Lower leg skin (tissue), 4 donors: ENCODE results near the gene CDKN2B-AS1. TPM values are rescaled to one million over a fixed set of nuclear protein-coding genes. Genes with fewer than 3 reads are reported as not detected.

Experiments
- DNase-seq, 2 donors: peaks; one replicate each; pipeline ENCODE4 v3.0.0-alpha.2; 2019; ENCODE audit warnings: low spot score in 2 of 2
- H3K4me3 ChIP-seq: fragments of 200-600 bp; sonication (generic); 2 replicates; pipeline ENCODE4 v1.5.1; 2017; ENCODE audit warnings: mild to moderate bottlenecking, low read depth; ENCODE audit not compliant: poor library complexity, severe bottlenecking
- CTCF ChIP-seq, 3 donors: fragments of 450-650 bp; IDR thresholded peaks; one replicate each; pipeline ENCODE4 v1.5.1; 2016; ENCODE audit warnings: antibody characterized with exemption in 3 of 3, mild to moderate bottlenecking in 3 of 3, moderate library complexity in 2 of 3
- POLR2A ChIP-seq, 2 donors: fragments of 450-650 bp; IDR thresholded peaks; one replicate each; pipeline ENCODE4 v1.6.1; 2016 to 2017; ENCODE audit warnings: antibody characterized with exemption in 2 of 2, mild to moderate bottlenecking in 1 of 2, moderate library complexity in 1 of 2
- WGBS, 2 donors: methylation state at CpG; one replicate each; pipeline ENCODE4 v1.1.5; 2018; 5-methylcytosine and 5-hydroxymethylcytosine counted together
- intact Hi-C: fragments of 100-400 bp; cut with DNase I; formaldehyde crosslinking; loops from one replicate; pipeline ENCODE4 v1.15.0; 2023; ENCODE audit warnings: low total_unique reads
- total RNA-seq, 4 donors: library from RNA; depleted of rRNA; stranded (reverse); fragments of >200 nt; gene quantifications; one replicate each; pipeline ENCODE4 v1.1.0, GENCODE V29; 2016

The CDKN2B-AS1 gene
- total RNA-seq, 4 donors from 2014 or later: 0.49 TPM; not detected in 3

GRCh38 chr9:22120159-22120549 is 125.6 kb downstream of the CDKN2B-AS1 start:
- intact Hi-C loops: loop anchor here (10.0 kb wide), 1 partner anchor 305 kb away; no protein-coding TSS in a partner anchor
- TF ChIP-seq POLR2A (IDR thresholded peaks at IDR 0.05): no peak
- TF ChIP-seq CTCF (IDR thresholded peaks at IDR 0.05): no peak
- no peak for DNase-seq
- no peak overlapping the region for H3K4me3 ChIP-seq
- 96 to 97% methylated on average over 1 of the region's 1 CpG for WGBS, 2 donors

- 83 to 88% methylated on average over 1 of the region's 1 CpG for WGBS, 2 donors
- no peak for DNase-seq
- H3K4me3 ChIP-seq: no peak overlapping the region
- TF ChIP-seq POLR2A (IDR thresholded peaks at IDR 0.05): no peak
- intact Hi-C loops: loop anchor here (10.0 kb wide), 1 partner anchor 306 kb away; no protein-coding TSS in a partner anchor
These were observed 126.0 kb downstream of the CDKN2B-AS1 start for GRCh38 chr9:22120595-22120994.

GRCh38 chr9:22124263-22125011 is 129.8 kb downstream of the CDKN2B-AS1 start:
- intact Hi-C loops: loop anchor here (10.0 kb wide), 1 partner anchor 310 kb away; no protein-coding TSS in a partner anchor

DNA sequence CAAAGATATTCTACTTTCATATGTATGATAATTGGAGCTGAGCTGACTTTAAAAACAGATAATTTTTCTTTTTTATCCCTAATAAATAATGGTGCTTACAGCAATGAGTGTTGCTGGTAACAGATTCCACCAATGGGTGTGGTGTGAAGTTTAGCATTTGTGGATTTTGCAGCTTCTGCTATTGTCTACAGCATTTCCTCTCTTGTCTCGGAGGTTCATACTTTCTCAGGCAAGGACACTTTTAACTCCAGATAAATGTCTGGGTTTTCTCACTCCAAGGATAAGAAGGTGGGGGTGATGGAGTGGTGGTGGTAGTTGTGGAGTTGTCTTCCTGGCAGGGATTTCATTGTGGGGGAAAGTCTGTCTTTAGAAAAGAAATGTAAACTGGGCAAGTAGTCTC is 134.5 kb downstream of the CDKN2B-AS1 start:
- DNase-seq: no peak
- intact Hi-C loops: loop anchor here (10.0 kb wide), 1 partner anchor 314 kb away; no protein-coding TSS in a partner anchor
- WGBS, 2 donors: 49 to 50% methylated on average over 1 of the region's 1 CpG
- TF ChIP-seq POLR2A (IDR thresholded peaks at IDR 0.05) (no peak), CTCF (IDR thresholded peaks at IDR 0.05) (no peak)
- no peak overlapping the region for H3K4me3 ChIP-seq

More at GRCh38 chr9:22124263-22125011, 129.8 kb downstream of the CDKN2B-AS1 start:
- DNase-seq: no peak
- TF ChIP-seq CTCF (IDR thresholded peaks at IDR 0.05) (no peak), POLR2A (IDR thresholded peaks at IDR 0.05) (no peak)
- H3K4me3 ChIP-seq: no peak overlapping the region
- WGBS, 2 donors: 45 to 50% methylated on average over 6 of the region's 6 CpGs

- no peak overlapping the region for H3K4me3 ChIP-seq
- WGBS, 2 donors: 89 to 91% methylated on average over 3 of the region's 3 CpGs
- no peak for DNase-seq
- no peak for TF ChIP-seq CTCF (IDR thresholded peaks at IDR 0.05)
- no peak for TF ChIP-seq POLR2A (IDR thresholded peaks at IDR 0.05)
- intact Hi-C loops: loop anchor here (10.0 kb wide), 1 partner anchor 315 kb away; no protein-coding TSS in a partner anchor
These were observed 135.0 kb downstream of the CDKN2B-AS1 start for GRCh38 chr9:22129633-22130032.

GRCh38 chr9:22131817-22132216 is 137.2 kb downstream of the CDKN2B-AS1 start:
- H3K4me3 ChIP-seq: no peak overlapping the region
- no peak for DNase-seq
- intact Hi-C loops: no loop called here
- no peak for TF ChIP-seq POLR2A (IDR thresholded peaks at IDR 0.05)
